HepG2 (cell line): ENCODE measurements around the gene ERF. TPM values are rescaled to one million over a fixed set of nuclear protein-coding genes. Genes with fewer than 3 reads are reported as not detected.

Source experiments
- CBFB ChIP-seq: sonication (generic); formaldehyde crosslinking; IDR thresholded peaks from 2 replicates; pipeline ENCODE4 v1.4.0; 2020; ENCODE audit warnings: missing genetic modification reagents
- FOXK2 ChIP-seq: fragments of 450-650 bp; IDR thresholded peaks from 2 replicates; pipeline ENCODE4 v1.6.1; 2016
- NR2F1 ChIP-seq, 2 experiments: fragments of 450-650 bp in 1 of 2; formaldehyde crosslinking in 1 of 2; IDR thresholded peaks; 2 replicates each; pipeline versions ENCODE4 v1.5.0 to v1.6.1; 2016 to 2020; ENCODE audit warnings: mild to moderate bottlenecking in 1 of 2, missing compliant biosample characterization in 1 of 2, missing genetic modification reagents in 1 of 2, moderate library complexity in 1 of 2
- RFX1 ChIP-seq: fragments of 450-650 bp; IDR thresholded peaks from 2 replicates; pipeline ENCODE4 v1.6.1; 2017
- SALL2 ChIP-seq: sonication (generic); formaldehyde crosslinking; IDR thresholded peaks from 2 replicates; pipeline ENCODE4 v1.8.1; 2023; ENCODE audit warnings: mild to moderate bottlenecking, missing genetic modification reagents, inconsistent platforms
- SIX4 ChIP-seq: sonication (generic); formaldehyde crosslinking; IDR thresholded peaks from 2 replicates; pipeline ENCODE4 v1.4.0; 2020; ENCODE audit warnings: missing genetic modification reagents
- polyA plus RNA-seq, 8 experiments: library from polyadenylated mRNA; depleted of rRNA in 3 of 8; stranded (reverse) in 7 of 8; unstranded in 1 of 8; fragments of >200 nt; fragmentation: Illumina TruSeq in 4 of 8; extraction: Trizol in 4 of 8; gene quantifications; 2 replicates each; pipeline versions ENCODE4 v1.2.1 to v1.2.3, GENCODE V29; 2011 to 2016; ENCODE audit warnings: low read depth in 4 of 8, missing spikeins in 1 of 8, mixed read lengths in 1 of 8; ENCODE audit not compliant: insufficient read depth in 1 of 8
- total RNA-seq, 5 experiments: library from RNA; depleted of rRNA; stranded (reverse); fragments of >200 nt; fragmentation: Illumina TruSeq; extraction: Trizol; gene quantifications; 2 replicates each; pipeline ENCODE4 v1.2.3, GENCODE V29; 2016; ENCODE audit warnings: low read depth in 1 of 5
- TF ChIP-seq, protein P1 (sequence below): IDR thresholded peaks from 2 replicates; pipeline ENCODE4 v1.6.1; 2016; ENCODE audit warnings: low read depth, missing genetic modification reagents, missing compliant biosample characterization
- TF ChIP-seq, protein P2 (sequence below): sonication (generic); formaldehyde crosslinking; conservative IDR thresholded peaks from 2 replicates; pipeline ENCODE4 v1.5.0; 2020; ENCODE audit warnings: missing genetic modification reagents
- TF ChIP-seq, protein P3 (sequence below): sonication (generic); formaldehyde crosslinking; IDR thresholded peaks from 2 replicates; pipeline ENCODE4 v1.4.0; 2020; ENCODE audit warnings: low read depth, missing genetic modification reagents
- TF ChIP-seq, protein P4 (sequence below): sonication (generic); formaldehyde crosslinking; IDR thresholded peaks from 2 replicates; pipeline ENCODE4 v1.4.0; 2020; ENCODE audit warnings: missing genetic modification reagents
- TF ChIP-seq, protein P5 (sequence below): sonication (generic); formaldehyde crosslinking; IDR thresholded peaks from 2 replicates; pipeline ENCODE4 v1.5.0; 2020; ENCODE audit warnings: mild to moderate bottlenecking, missing genetic modification reagents, borderline replicate concordance

Gene ERF
- total and polyA plus RNA-seq, 2 of the 13 experiments (the other 11 are each of a cell fraction or from before 2014, with no cell fraction given): 67.1 to 69.9 TPM

DNA sequence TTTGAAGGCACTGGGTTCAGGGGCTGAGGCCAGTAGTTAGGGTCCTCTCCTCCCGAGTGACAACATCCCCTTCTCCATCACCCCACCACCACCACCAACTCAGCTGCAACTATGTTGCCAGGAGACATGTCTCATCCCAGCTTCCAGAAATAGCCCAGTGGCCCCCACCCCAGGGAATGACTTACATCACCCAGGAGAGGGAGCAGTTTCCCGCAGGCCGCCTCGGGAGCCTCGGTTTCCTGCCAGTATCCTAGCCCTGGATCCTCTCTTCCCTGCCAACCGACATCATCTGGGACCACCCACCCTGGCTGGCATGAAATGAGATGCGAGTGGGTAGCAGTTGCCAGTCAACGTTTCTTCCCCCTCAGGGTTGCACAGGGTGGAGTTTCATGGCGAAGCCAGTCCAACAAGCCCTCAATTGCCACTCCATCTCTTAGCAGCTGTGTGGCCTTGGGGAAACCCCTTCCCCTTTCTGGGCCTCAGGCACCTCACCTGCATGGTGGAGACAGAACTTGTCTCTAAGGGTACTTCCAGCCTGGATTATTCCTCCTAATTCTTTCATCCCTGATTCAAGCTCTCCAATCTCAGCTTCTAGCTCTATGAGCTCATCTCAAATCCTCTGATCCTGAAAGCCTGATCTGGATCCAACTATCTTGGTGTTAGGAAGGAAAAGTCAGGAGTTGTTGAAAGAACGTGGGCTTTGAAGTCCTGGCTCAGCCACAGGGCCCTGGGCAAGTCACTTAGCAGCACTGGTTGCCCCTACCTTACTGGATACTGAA lies 8.6 kb downstream of the ERF start (continued):
- TF ChIP-seq, protein P1, sequence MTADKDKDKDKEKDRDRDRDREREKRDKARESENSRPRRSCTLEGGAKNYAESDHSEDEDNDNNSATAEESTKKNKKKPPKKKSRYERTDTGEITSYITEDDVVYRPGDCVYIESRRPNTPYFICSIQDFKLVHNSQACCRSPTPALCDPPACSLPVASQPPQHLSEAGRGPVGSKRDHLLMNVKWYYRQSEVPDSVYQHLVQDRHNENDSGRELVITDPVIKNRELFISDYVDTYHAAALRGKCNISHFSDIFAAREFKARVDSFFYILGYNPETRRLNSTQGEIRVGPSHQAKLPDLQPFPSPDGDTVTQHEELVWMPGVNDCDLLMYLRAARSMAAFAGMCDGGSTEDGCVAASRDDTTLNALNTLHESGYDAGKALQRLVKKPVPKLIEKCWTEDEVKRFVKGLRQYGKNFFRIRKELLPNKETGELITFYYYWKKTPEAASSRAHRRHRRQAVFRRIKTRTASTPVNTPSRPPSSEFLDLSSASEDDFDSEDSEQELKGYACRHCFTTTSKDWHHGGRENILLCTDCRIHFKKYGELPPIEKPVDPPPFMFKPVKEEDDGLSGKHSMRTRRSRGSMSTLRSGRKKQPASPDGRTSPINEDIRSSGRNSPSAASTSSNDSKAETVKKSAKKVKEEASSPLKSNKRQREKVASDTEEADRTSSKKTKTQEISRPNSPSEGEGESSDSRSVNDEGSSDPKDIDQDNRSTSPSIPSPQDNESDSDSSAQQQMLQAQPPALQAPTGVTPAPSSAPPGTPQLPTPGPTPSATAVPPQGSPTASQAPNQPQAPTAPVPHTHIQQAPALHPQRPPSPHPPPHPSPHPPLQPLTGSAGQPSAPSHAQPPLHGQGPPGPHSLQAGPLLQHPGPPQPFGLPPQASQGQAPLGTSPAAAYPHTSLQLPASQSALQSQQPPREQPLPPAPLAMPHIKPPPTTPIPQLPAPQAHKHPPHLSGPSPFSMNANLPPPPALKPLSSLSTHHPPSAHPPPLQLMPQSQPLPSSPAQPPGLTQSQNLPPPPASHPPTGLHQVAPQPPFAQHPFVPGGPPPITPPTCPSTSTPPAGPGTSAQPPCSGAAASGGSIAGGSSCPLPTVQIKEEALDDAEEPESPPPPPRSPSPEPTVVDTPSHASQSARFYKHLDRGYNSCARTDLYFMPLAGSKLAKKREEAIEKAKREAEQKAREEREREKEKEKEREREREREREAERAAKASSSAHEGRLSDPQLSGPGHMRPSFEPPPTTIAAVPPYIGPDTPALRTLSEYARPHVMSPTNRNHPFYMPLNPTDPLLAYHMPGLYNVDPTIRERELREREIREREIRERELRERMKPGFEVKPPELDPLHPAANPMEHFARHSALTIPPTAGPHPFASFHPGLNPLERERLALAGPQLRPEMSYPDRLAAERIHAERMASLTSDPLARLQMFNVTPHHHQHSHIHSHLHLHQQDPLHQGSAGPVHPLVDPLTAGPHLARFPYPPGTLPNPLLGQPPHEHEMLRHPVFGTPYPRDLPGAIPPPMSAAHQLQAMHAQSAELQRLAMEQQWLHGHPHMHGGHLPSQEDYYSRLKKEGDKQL: no peak
- TF ChIP-seq FOXK2 (no peak), SIX4 (CRISPR knock-in tag) (no peak), CBFB (CRISPR knock-in tag) (no peak), SALL2 (CRISPR knock-in tag) (peak; percentile 9; the same call in 1 of the 2 replicates), NR2F1 (CRISPR knock-in tag; IDR thresholded peaks at IDR 0.05) (no peak), RFX1 (no peak)
- TF ChIP-seq, protein P2, sequence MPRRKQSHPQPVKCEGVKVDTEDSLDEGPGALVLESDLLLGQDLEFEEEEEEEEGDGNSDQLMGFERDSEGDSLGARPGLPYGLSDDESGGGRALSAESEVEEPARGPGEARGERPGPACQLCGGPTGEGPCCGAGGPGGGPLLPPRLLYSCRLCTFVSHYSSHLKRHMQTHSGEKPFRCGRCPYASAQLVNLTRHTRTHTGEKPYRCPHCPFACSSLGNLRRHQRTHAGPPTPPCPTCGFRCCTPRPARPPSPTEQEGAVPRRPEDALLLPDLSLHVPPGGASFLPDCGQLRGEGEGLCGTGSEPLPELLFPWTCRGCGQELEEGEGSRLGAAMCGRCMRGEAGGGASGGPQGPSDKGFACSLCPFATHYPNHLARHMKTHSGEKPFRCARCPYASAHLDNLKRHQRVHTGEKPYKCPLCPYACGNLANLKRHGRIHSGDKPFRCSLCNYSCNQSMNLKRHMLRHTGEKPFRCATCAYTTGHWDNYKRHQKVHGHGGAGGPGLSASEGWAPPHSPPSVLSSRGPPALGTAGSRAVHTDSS: no peak
- TF ChIP-seq, protein P3, sequence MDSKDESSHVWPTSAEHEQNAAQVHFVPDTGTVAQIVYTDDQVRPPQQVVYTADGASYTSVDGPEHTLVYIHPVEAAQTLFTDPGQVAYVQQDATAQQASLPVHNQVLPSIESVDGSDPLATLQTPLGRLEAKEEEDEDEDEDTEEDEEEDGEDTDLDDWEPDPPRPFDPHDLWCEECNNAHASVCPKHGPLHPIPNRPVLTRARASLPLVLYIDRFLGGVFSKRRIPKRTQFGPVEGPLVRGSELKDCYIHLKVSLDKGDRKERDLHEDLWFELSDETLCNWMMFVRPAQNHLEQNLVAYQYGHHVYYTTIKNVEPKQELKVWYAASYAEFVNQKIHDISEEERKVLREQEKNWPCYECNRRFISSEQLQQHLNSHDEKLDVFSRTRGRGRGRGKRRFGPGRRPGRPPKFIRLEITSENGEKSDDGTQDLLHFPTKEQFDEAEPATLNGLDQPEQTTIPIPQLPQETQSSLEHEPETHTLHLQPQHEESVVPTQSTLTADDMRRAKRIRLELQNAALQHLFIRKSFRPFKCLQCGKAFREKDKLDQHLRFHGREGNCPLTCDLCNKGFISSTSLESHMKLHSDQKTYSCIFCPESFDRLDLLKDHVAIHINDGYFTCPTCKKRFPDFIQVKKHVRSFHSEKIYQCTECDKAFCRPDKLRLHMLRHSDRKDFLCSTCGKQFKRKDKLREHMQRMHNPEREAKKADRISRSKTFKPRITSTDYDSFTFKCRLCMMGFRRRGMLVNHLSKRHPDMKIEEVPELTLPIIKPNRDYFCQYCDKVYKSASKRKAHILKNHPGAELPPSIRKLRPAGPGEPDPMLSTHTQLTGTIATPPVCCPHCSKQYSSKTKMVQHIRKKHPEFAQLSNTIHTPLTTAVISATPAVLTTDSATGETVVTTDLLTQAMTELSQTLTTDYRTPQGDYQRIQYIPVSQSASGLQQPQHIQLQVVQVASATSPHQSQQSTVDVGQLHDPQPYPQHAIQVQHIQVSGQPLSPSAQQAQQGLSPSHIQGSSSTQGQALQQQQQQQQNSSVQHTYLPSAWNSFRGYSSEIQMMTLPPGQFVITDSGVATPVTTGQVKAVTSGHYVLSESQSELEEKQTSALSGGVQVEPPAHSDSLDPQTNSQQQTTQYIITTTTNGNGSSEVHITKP (CRISPR knock-in tag): no peak
- TF ChIP-seq, protein P4, sequence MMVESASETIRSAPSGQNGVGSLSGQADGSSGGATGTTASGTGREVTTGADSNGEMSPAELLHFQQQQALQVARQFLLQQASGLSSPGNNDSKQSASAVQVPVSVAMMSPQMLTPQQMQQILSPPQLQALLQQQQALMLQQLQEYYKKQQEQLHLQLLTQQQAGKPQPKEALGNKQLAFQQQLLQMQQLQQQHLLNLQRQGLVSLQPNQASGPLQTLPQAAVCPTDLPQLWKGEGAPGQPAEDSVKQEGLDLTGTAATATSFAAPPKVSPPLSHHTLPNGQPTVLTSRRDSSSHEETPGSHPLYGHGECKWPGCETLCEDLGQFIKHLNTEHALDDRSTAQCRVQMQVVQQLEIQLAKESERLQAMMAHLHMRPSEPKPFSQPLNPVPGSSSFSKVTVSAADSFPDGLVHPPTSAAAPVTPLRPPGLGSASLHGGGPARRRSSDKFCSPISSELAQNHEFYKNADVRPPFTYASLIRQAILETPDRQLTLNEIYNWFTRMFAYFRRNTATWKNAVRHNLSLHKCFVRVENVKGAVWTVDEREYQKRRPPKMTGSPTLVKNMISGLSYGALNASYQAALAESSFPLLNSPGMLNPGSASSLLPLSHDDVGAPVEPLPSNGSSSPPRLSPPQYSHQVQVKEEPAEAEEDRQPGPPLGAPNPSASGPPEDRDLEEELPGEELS (CRISPR knock-in tag): no peak
- TF ChIP-seq, protein P5, sequence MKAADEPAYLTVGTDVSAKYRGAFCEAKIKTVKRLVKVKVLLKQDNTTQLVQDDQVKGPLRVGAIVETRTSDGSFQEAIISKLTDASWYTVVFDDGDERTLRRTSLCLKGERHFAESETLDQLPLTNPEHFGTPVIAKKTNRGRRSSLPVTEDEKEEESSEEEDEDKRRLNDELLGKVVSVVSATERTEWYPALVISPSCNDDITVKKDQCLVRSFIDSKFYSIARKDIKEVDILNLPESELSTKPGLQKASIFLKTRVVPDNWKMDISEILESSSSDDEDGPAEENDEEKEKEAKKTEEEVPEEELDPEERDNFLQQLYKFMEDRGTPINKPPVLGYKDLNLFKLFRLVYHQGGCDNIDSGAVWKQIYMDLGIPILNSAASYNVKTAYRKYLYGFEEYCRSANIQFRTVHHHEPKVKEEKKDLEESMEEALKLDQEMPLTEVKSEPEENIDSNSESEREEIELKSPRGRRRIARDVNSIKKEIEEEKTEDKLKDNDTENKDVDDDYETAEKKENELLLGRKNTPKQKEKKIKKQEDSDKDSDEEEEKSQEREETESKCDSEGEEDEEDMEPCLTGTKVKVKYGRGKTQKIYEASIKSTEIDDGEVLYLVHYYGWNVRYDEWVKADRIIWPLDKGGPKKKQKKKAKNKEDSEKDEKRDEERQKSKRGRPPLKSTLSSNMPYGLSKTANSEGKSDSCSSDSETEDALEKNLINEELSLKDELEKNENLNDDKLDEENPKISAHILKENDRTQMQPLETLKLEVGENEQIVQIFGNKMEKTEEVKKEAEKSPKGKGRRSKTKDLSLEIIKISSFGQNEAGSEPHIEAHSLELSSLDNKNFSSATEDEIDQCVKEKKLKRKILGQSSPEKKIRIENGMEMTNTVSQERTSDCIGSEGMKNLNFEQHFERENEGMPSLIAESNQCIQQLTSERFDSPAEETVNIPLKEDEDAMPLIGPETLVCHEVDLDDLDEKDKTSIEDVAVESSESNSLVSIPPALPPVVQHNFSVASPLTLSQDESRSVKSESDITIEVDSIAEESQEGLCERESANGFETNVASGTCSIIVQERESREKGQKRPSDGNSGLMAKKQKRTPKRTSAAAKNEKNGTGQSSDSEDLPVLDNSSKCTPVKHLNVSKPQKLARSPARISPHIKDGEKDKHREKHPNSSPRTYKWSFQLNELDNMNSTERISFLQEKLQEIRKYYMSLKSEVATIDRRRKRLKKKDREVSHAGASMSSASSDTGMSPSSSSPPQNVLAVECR (CRISPR knock-in tag): peak; percentile 34; the same call in 1 of the 2 replicates
